Superior temporal gyrus (tissue), 1 donor: ENCODE measurements around the gene ARHGAP5.
A peak's percentile ranks its signal among the peaks of the same experiment; 100 is the strongest.

ENCODE experiments used
- DNase-seq: peaks from one replicate; pipeline ENCODE4 v3.0.0-alpha.2; 2016; ENCODE audit errors: extremely low spot score

Gene ARHGAP5

DNA sequence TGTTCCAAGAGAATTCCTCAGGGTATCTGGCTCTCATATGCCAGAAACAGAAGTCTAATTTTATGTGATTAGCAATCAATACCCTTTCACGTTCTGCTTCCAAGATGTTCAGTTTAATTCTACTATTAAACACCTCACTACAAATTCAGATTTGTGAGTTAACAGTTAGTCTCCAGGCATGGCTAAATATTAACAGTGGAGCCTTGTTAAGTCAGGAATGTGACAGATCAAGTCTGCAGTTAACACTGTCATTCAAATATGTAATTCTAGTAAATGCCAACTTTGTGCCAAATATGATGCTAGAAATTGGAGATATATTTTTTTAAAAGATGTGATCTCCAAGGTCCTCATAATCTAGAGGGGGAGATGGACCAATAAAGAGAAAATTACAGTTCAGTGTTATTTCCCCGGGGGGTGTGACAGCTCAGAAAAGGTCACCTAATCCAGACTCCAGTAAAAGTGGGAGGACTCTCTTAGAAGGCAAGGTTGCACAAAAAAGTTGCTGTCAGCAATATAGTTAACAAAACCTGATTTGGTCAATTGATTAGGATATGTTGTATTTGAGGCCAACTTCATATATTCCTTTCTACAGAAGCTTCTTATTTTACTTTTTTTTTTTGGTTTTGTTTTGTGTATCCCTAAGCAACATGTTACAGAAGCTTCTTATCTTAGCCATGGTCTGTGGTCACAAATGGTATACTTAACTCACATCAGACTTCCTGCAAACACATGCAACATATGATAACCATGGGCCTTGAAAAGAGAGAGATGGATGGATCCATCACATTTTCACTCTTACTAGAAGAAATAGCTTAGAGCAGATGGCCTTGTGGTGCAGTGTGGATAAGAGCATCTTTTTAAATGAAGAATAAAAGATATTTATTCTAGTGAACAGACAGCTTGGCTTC, 106.3 kb downstream of the ARHGAP5 start:
- no peak for DNase-seq

GRCh38 chr14:32185097-32185496, 108.0 kb downstream of the ARHGAP5 start:
- no peak for DNase-seq

- no peak for DNase-seq
These were observed 109.1 kb downstream of the ARHGAP5 start for GRCh38 chr14:32186248-32186647.

DNA sequence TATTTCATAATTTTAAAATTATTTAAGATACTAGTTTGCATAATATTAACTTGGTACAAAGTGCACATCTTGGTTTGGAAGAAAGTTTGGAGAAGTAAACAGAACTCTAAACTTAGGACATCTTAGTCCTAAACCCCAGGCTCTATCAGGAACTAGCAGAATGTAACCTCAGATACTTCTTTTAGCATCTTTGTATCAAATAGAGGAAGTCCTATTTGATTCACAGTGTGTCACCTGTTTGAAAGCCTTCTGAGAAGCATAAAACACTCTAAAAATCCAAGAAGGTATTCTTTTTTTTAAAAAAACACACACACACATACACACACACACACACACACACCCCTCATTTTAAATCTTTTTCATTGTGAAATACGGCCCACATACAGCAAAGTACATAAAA, 112.7 kb downstream of the ARHGAP5 start:
- DNase-seq, result no peak

GRCh38 chr14:32190673-32191072, 113.6 kb downstream of the ARHGAP5 start:
- DNase-seq, result no peak

DNA sequence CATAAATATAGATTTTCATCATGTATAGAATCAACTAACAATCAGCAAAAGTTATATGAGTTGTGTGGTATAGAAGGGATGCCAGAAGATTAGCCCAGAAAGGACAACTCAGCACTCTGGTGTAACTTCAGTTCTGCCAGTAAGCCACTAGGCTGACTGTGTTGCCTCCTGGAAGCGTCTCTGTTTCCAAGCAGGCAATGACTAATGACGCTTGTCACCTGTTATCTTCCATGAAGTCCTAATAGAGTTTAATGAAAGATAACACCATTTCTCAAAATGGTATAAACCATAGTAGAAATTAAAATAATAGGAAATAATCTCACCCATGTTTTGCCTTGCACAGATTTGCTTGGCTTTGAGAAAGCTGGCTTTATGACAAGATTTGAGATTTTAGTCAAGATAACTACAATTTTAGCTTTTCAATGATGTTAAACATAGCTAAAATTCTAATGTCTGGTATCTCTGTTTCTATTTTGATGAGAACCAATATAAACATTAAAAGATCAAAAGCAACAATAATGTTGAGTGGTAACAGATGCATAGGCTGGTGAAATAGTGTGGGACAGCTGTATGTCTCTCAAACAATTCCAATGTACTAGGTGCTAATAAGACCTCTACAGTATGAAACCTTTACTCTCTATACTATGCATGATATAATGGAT, 115.7 kb downstream of the ARHGAP5 start:
- DNase-seq, result no peak

- DNase-seq, result no peak
These were observed 116.4 kb downstream of the ARHGAP5 start for GRCh38 chr14:32193532-32193931.

GRCh38 chr14:32195636-32196035, 118.5 kb downstream of the ARHGAP5 start:
- no peak for DNase-seq

- no peak for DNase-seq
These were observed 120.8 kb downstream of the ARHGAP5 start for GRCh38 chr14:32197919-32198318.

- peak; percentile 23 for DNase-seq
These were observed 123.5 kb downstream of the ARHGAP5 start for GRCh38 chr14:32200368-32201192.

DNA sequence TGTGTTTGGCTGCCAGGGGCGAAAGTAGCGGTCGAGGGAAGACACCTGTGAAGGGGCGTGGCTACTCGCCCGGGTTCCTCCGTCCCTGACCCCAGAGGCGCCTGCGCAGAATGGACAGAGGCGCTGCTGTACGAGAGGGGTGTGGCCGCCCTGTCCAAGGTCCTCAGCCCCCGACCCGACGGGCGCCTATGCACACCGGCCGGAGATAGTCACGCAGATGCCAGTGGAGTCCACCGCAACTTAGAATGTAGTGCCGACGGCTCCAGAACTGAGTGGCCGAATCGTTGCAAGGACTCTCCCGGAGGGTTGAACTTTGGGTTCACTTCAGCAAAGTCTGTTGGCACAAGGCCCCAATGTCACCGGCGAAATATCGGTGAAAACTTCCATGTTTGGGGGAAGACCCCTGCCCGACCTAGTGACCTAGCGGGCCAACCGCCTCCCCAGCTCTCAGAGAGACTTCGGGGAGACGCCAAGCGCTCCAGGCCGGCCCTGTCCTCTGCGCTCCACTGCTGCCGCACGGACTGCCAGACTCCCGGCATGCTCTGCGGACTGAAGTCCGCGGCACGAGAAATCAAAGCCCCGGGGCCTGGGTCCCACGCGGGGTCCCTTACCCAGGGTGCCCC, 124.2 kb downstream of the ARHGAP5 start:
- peak; percentile 71 for DNase-seq

- DNase-seq, result peak; percentile 61
These were observed 124.8 kb downstream of the ARHGAP5 start, which contains the start of gene RNU6-7 for GRCh38 chr14:32201816-32202490. TSS of gene RNU6-7 (plus strand) at chr14:32202045.

DNA sequence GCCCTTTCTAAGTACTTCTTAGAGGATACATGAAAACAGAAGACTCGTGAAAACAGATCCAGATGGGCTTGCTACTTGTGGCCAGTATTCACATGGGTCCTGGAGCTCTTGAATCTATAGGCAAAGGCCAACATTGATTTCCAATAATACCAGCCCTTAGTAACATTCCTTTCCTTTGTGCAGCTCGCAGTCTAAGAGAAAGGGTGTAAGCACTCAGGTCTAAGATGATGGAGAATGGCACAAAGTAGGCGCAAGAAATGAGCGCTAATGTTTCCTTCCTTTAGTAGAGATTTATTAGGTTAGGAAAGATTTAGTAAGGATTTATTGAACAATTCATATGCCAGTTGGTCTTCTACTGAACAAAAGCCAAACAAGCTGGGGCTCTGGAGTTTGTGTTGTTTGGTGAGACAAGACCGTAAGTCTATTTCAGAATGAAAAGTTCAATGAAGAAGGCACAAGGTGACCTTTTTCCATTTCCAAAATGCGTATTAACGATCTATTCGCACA, 125.4 kb downstream of the ARHGAP5 start:
- peak; percentile 66 for DNase-seq

- peak; percentile 80 for DNase-seq
These were observed 126.1 kb downstream of the ARHGAP5 start, which contains the start of gene RNU6-8 for GRCh38 chr14:32202998-32203882. TSS of gene RNU6-8 (minus strand) at chr14:32203269.

DNA sequence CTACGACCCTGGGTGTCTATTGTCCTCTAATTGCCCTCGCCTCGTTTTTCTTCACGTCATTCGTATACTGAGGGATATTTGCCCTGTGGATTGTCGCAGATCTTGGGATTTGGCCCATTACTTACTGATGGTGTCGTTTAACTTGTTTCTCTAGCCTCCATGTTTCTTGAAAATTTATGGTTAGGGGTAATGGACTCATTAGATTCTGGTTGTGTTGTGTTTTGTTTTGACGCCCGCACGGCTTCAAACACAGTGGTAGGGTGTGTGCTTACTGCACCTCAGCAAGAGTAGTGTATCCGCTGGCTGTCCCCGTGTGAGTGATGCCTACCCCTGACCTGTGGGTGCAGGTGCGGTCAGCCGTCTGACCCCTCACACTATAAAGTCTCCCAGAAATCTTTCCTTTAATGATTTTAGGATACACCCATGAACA, 126.8 kb downstream of the ARHGAP5 start:
- peak; percentile 46 for DNase-seq

DNA sequence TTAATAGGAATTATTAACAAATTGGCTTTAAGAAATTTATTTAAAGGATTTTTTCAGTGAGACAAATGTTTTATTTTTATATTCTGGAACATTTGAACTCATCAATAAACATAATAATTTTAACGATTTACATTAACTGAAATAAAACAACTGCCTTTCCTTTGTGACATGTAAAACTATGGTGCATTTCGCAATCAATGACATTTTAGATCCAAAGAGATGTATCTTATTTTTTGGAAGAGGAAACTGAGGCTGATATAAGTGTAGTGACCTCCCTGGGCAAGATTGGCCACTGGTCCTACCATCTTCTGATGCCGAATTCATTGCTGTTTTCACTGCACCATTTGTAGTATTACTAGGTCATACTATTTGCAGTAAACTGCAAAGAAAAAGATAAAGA, 128.4 kb downstream of the ARHGAP5 start:
- DNase-seq, result no peak

GRCh38 chr14:32205984-32206383, 128.9 kb downstream of the ARHGAP5 start:
- no peak for DNase-seq

DNA sequence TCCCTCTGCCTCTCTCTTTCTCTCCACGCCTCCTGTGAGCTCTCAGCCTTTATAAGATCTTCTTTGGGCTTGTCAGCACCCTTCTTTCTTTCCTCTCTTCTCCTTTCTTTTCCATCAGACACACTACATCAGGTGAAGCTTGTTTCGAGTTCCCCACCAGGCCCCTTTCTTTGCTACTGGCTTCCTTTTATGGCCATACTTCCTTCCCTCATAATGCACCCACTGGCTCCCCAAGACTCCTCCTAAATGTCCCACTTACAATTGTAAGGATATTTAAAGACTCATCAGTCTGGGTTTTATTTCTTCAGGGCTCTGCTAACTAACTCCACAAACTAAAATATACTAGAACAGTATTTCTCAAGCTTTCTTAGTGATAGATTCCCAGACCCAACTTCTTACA, 129.4 kb downstream of the ARHGAP5 start:
- DNase-seq, result no peak

- no peak for DNase-seq
These were observed 131.4 kb downstream of the ARHGAP5 start for GRCh38 chr14:32208490-32208889.
